Body of pancreas (tissue), 4 donors: ENCODE data around the gene PBRM1. TPM values are rescaled to one million over a fixed set of nuclear protein-coding genes. Genes with fewer than 3 reads are reported as not detected.
A peak's percentile ranks its signal among the peaks of the same experiment; 100 is the strongest.

Source experiments
- ATAC-seq: fragments of 150-250 bp; one replicate; pipeline ENCODE4 v1.9.1; 2016
- DNase-seq, 4 donors: peaks; one replicate each; pipeline ENCODE4 v3.0.0-alpha.2; 2019
- H3K27ac ChIP-seq, 4 donors: fragments of 200-600 bp; sonication (generic); 1 replicate in 3 of 4; 2 replicates in 1 of 4; pipeline versions ENCODE4 v1.5.1 to v1.6.1; 2016 to 2019; ENCODE audit warnings: mild to moderate bottlenecking in 1 of 4, mixed read lengths in 1 of 4, moderate library complexity in 1 of 4
- H3K27me3 ChIP-seq, 2 donors: fragments of 200-600 bp; sonication (generic); one replicate each; pipeline ENCODE4 v1.6.0; 2016; ENCODE audit warnings: mild to moderate bottlenecking in 1 of 2
- H3K36me3 ChIP-seq, 2 donors: fragments of 200-600 bp; sonication (generic); replicated peaks in 1 of 2; 2 replicates each; pipeline ENCODE4 v1.5.1; 2016; ENCODE audit warnings: low read depth in 2 of 2; ENCODE audit not compliant: insufficient read depth in 1 of 2
- H3K4me1 ChIP-seq: fragments of 200-600 bp; sonication (generic); one replicate; pipeline ENCODE4 v1.6.0; 2016
- H3K4me3 ChIP-seq, 2 donors: fragments of 200-600 bp; sonication (generic); 1 replicate in 1 of 2; 2 replicates in 1 of 2; pipeline ENCODE4 v1.5.1; 2016 to 2019
- H3K9me3 ChIP-seq, 3 donors: fragments of 200-600 bp; sonication (generic); 1 replicate in 2 of 3; 2 replicates in 1 of 3; pipeline ENCODE4 v1.5.1; 2016
- POLR2A ChIP-seq, 3 donors: fragments of 450-650 bp; IDR thresholded peaks; one replicate each; pipeline ENCODE4 v1.6.1; 2016; ENCODE audit warnings: antibody characterized with exemption in 3 of 3, mild to moderate bottlenecking in 2 of 3
- WGBS, 2 donors: methylation state at CpG; one replicate each; pipeline ENCODE4 v1.1.5; 2017; 5-methylcytosine and 5-hydroxymethylcytosine counted together
- intact Hi-C: fragments of 100-400 bp; cut with DNase I; formaldehyde crosslinking; loops from one replicate; pipeline ENCODE4 v1.15.1; 2023
- total RNA-seq, 2 donors: library from RNA; depleted of rRNA; stranded (reverse); fragments of >200 nt; gene quantifications; one replicate each; pipeline ENCODE4 v1.1.0, GENCODE V29; 2016
- TF ChIP-seq, protein P1 (sequence below), 7 experiments: fragments of 450-650 bp in 4 of 7; fragments of 200-600 bp in 3 of 7; sonication (generic) in 3 of 7; IDR thresholded peaks; one replicate each; pipeline ENCODE4 v1.5.1; 2016 to 2019; ENCODE audit warnings: antibody characterized with exemption in 7 of 7

The PBRM1 gene
- total RNA-seq, 2 donors from 2014 or later, result 62.3 to 72.8 TPM

DNA sequence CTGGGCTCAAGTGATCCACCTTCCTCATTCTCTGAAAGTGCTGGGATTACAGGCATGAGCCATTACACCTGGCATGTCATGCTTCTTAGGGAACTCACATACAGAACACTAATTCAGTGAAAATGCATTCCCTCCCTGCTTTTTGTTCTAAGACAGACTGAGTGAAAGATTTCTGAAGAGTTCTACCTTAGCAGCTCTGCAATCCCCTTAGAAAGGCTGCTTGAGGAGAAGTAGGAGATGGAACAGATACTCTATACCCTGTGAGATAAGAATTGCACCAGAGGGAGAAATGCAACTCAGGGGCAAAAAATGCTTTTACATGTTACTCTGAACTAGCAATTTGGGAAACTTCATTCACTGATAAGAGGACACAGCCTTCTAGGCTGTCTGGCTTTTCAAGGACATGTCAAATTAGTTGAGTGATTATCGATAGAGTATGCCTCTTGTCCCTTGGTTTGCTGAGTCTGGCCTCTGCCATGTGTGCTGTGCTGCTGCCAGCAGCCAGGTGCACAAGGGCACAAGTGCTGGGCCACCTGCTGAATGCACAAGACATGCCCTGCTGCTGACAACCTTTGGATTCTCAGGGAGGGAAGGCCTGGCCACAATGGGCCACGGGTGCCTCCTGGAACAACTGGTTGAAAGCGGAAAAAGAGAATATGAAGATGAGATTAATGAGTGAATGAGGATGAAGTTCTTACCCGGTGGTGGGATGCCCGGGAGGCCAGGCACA lies 131.5 kb downstream of the PBRM1 start:
- Histone ChIP-seq H3K36me3 (peaks cover 4 to 5% of the 10 kb centered on the region in 2 donors), H3K27ac (peak overlapping the region in 2 of 4 donors; percentile 8 to 54), H3K9me3 (no peaks in the 10 kb centered on the region), H3K27me3 (no peaks in the 10 kb centered on the region), H3K4me1 (peaks cover 36% of the 10 kb centered on the region), H3K4me3 (no peak overlapping the region)
- ATAC-seq (peak; percentile 89), DNase-seq (peak; percentile 61 to 81 (median 72))
- intact Hi-C loops, result no loop called here
- TF ChIP-seq POLR2A (IDR thresholded peaks at IDR 0.05), result no peak
- TF ChIP-seq, protein P1, sequence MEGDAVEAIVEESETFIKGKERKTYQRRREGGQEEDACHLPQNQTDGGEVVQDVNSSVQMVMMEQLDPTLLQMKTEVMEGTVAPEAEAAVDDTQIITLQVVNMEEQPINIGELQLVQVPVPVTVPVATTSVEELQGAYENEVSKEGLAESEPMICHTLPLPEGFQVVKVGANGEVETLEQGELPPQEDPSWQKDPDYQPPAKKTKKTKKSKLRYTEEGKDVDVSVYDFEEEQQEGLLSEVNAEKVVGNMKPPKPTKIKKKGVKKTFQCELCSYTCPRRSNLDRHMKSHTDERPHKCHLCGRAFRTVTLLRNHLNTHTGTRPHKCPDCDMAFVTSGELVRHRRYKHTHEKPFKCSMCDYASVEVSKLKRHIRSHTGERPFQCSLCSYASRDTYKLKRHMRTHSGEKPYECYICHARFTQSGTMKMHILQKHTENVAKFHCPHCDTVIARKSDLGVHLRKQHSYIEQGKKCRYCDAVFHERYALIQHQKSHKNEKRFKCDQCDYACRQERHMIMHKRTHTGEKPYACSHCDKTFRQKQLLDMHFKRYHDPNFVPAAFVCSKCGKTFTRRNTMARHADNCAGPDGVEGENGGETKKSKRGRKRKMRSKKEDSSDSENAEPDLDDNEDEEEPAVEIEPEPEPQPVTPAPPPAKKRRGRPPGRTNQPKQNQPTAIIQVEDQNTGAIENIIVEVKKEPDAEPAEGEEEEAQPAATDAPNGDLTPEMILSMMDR (IDR thresholded peaks at IDR 0.05), result peak in 3 of 7 experiments; percentile 23 to 42 (median 30)
- 38 to 50% methylated on average over 5 of the region's 5 CpGs for WGBS, 2 donors

GRCh38 chr3:52552089-52552488 lies 133.6 kb downstream of the PBRM1 start:
- no peak for DNase-seq
- Histone ChIP-seq H3K36me3 (peaks cover 0 to 8% of the 10 kb centered on the region in 2 donors), H3K9me3 (no peaks in the 10 kb centered on the region), H3K4me1 (peaks cover 34% of the 10 kb centered on the region), H3K27me3 (no peaks in the 10 kb centered on the region), H3K27ac (no peak overlapping the region), H3K4me3 (no peak overlapping the region)
- no peak for TF ChIP-seq POLR2A (IDR thresholded peaks at IDR 0.05)
- TF ChIP-seq, protein P1 (IDR thresholded peaks at IDR 0.05), result no peak
- intact Hi-C loops, result no loop called here
- WGBS, 2 donors, result 37 to 50% methylated on average over 3 of the region's 3 CpGs
- ATAC-seq, result no peak

DNA sequence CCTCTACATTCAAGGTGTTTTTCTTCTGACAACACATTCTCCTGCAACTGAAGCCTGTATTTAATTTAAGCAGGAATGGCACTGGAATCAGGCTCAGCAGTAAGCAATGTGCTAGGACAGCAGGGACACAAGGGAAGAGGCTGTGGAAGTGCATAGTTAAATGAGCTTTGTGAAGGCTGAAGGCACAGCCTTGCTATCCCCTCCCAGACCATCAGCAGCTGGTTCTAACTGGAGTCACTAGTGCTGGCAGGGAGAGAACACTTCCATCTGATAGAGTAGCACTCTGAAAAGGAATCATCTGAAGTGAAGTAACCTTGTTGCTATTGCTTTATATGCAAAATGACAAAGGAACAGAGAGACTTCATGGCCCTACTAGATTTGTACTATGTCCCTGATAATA lies 134.6 kb downstream of the PBRM1 start:
- ATAC-seq, result no peak
- Histone ChIP-seq H3K4me1 (peaks cover 25% of the 10 kb centered on the region), H3K27ac (no peak overlapping the region), H3K27me3 (no peaks in the 10 kb centered on the region), H3K4me3 (no peak overlapping the region), H3K9me3 (no peaks in the 10 kb centered on the region), H3K36me3 (peaks cover 0 to 8% of the 10 kb centered on the region in 2 donors)
- intact Hi-C loops, result no loop called here
- TF ChIP-seq, protein P1 (IDR thresholded peaks at IDR 0.05), result no peak
- no peak for TF ChIP-seq POLR2A (IDR thresholded peaks at IDR 0.05)
- no peak for DNase-seq

DNA sequence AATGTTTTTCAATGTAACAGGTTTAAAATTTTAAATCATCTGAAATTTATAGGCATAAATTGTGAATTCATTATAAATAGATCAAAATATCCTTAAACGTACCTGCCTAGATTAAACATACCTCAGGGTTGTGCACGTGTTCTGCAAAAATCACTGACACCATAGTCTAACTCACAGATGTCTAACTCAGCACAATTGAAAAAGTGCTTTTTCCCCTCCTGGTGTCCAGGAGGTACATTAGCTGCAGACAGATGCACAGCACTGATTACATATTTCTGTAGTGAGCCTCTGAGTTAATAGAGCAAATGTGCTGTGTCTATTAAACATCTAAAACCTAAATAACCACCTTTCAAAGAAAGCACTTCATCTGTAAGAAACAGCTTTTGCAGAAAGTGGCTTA lies 138.6 kb downstream of the PBRM1 start:
- no peak for ATAC-seq
- H3K36me3 ChIP-seq, result peaks cover 0 to 8% of the 10 kb centered on the region in 2 donors

More for the DNA sequence above, 138.6 kb downstream of the PBRM1 start:
- 71 to 77% methylated on average over 2 of the region's 2 CpGs for WGBS, 2 donors
- no peak for DNase-seq
- TF ChIP-seq, protein P1 (IDR thresholded peaks at IDR 0.05), result no peak
- TF ChIP-seq POLR2A (IDR thresholded peaks at IDR 0.05), result no peak
- no peak overlapping the region for H3K27ac ChIP-seq
- no peaks in the 10 kb centered on the region for H3K9me3 ChIP-seq
- no peaks in the 10 kb centered on the region for H3K4me1 ChIP-seq
- H3K4me3 ChIP-seq, result no peak overlapping the region
- intact Hi-C loops, result no loop called here
- no peaks in the 10 kb centered on the region for H3K27me3 ChIP-seq
